Measurements from ENCODE around the gene BTD.

BTD gene

DNA sequence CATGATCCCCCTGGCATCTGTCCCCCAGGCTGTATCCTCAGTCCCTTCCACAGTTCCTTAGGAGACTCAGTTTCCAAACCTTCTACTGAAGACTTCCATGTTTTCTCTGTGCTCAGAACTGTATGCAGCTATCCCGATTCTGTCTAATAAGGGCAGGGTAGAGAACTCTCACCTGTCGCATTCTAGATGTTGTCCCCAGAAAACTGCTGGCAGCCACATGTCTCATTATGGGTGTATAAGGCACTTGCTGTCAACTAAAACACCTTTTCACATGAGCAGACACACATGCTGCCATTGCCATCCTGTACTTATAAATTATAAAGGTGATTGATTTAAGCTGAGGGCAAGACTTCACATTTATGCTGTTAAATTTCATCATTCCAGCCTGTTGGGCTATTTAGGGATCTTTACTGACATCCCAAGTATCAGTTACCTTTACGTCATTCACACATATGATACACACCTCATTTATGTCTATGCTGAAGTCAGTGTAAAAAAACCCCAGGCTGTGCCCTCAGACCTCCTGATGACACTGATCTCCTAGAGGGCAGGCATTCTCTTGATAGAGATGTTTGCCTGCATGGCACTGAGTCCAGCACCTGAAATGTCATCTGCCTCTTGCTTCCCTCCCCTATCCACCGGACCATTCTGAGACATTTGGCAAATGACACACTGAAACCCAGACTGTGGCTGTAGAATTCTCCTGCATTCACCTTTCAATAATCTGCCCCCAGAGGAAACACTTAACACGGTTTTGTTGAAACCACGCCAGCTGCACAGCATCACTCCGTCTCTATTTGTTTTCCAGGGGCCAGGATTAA, 35.8 kb downstream of the BTD start:
- peak; percentile 47 for DNase-seq

- no peak for DNase-seq
Measured at GRCh38 chr3:15638193-15638890, 36.8 kb downstream of the BTD start.

DNA sequence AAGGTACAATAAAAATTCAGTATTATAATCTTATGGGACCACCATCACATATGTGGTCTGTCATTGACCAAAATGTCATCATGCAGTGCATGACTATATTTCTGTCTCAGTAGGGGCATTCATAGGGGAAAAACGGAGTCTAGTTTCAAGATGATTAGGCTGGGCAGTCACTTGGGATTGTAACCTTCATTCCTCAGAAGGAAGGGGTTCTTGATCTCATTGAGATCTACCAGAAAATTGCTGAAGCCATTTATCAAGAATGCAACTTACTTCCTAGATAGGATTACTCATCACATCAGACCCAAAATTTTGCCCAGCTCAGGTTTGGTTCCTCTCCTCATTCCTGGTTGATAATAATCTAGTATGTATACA, 37.3 kb downstream of the BTD start:
- no peak for DNase-seq

DNA sequence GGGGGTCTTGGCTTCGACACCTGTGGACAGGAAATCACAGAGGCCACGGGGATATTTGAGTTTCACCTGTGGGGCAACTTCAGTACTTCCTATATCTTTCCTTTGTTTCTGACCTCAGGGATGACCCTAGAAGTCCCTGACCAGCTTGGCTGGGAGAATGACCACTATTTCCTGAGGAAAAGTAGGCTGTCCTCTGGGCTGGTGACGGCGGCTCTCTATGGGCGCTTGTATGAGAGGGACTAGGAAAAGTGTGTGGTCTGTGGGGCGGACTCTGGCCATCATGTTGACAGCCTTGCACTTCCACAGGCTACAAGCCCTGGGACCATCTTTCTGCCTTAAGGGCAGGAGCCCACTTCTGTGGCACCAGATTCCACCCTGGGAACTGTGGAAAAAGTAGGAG, 43.7 kb downstream of the BTD start:
- DNase-seq, result no peak

GRCh38 chr3:15645740-15646501, 44.4 kb downstream of the BTD start:
- DNase-seq, result no peak

- DNase-seq, result peak; percentile 81
Measured at GRCh38 chr3:15646851-15647511, 45.4 kb downstream of the BTD start.

GRCh38 chr3:15647611-15648167, 46.1 kb downstream of the BTD start:
- DNase-seq, result peak; percentile 91

DNA sequence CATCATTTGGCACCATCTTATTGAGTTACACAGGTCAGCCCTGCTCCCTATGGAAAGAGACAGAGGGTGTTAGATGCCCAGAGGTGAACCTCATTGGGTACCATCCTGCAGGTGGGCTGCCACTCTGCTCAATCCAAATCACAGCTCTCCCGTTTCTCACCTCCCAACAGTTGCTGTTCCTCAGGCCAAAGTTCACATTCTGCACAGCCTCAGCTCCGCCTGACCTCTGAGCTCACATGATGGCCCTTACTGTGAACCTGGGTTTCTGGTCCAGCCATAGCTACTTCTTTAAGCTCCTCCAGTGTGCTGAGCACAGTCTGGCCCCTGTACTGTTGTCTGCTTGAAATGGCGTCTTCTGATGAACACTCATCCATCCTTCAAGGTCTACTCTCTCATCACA, 47.8 kb downstream of the BTD start:
- no peak for DNase-seq

DNA sequence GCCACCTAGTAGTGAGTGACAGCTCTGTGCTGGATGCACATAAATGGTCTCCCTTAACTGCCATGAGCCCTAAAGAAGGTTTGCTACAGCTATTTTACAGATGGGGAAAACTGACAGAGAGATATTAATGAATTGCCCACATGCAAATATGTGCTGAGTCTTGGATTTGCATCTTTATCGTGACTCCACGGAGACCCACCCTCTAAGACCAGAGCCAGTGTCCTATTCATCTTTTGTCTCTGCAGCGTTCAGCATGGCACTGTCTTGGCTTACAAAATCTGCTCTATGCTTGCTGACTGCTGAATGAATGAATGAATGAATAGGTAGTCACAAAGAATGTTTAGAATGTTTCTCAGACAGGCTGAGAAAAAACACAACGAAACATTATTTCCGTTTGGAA, 48.3 kb downstream of the BTD start:
- DNase-seq, result no peak

DNA sequence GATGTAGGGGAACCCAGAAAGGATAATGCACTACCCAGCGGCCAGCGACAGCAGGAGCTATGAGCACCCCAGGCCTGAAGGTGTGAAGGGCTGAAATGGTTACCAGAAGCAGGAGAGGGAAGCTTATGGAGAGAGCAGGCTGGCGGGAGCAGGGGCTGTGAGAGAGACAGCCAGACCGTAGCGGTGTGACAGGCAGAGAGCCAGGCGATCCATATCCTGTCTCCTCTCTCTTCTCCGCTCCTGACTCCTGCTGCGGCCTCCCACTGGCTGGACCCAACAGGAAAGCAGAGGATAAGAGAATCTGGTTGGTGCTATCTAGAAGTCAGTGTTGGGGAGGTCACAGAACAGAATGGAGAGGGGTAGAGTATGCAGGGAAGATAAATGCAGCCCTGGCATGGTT, 49.9 kb downstream of the BTD start:
- no peak for DNase-seq

DNA sequence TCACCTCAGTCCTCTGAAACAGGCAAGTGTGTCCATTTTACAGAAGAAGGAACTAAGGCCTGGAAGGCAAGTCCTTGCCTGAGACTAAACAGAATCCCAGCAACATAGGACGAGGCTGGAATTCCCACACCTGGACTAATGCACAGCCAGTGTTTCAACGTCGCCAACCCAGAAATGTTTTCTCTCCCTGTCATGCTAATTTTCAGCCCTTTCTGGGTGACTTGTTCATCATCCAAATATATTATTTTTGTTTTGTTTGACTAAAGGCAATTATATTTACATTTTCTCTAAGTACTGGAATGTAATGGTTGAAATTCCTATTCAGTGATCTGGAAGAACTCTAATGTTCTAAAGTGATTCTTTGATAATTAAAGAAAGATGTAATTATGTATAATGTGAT, 51.8 kb downstream of the BTD start:
- no peak for DNase-seq

GRCh38 chr3:15654127-15654526, 52.6 kb downstream of the BTD start:
- no peak for DNase-seq

DNA sequence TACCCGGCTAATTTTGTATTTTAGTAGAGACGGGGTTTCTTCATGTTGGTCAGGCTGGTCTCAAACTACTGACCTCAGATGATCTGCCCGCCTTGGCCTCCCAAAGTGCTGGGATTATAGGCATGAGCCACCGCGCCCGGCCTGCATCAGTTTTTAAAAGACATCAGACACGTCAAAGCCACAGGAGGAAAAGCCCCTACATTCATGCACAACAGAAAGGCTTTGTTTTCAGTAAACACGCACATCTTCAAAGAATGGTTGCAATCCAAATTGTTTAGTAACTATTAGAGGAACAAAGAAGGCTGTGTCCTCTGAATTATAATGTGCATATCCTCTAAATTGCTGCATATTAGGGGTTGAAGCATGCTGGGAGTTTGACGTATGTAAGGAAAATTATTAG, 53.3 kb downstream of the BTD start:
- no peak for DNase-seq

DNA sequence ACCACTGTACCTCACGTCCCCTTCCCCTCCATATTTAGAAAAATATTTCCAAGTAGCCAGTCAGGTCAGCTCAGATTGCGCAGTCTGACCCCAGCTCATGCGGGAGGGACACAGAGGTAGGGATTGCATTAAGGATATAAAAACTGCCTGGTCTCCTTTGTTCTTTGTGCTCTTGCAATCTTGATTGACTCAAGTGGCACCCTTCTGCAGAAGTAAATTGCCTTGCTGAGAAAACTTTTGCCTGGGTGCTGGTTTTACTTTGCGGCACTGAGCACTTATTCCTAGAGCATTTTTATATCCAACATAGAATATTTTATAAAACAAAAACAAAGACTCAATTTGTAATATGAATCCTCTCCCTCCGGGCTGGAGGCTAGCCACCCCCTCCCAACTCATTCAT, 54.8 kb downstream of the BTD start:
- DNase-seq, result no peak

DNA sequence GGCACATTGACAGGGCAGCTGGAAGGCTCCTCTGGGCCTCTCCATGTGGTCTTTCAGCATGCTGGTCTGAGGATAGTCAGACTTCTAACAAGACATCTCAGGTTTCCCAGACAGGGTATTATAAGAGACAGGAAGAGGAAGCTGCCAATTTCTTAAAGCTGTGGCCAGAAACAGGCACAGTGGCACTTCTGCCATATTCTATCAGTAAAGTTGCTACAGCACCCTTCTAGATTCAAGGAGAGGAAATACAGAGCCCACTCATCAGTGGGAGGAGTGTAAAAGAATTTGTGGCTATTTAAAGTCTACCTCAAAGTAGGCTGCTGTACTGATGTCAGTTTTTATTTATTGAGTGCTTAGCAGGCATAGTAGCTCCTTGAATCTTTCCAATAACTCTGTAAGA, 55.5 kb downstream of the BTD start:
- no peak for DNase-seq

DNA sequence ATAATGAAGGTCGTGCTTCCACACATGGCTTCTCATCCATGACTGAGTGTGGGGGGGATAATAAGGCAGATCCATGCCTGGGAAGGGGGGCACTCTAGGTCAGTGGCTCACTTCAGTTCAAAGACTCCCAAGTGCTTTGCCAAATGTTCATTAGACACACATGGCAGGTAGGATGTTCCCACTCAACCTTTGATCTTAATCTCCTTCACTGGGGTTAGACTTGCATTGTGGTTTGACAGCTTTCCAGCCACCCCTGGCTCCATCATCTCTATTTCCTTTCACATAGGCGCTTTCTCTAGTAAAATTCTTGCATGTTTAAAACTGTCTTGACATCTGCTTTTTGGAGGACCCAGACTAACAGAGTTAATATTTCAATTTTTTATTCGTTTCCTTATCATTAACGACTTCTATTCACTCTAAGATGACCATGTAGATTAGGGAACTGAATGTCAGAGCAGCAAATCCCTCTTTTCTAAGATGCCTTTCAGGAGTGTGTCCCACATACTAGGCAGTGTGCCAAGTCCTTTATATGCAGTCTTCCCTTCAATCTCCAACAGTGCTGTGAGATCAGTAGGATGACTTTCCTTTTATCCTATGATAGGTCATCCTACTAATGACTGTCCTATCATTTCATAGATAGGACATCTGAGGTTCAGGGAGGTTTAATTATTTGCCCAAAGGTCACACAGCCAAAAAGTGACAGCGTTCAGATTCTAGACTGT, 57.9 kb downstream of the BTD start:
- DNase-seq, result no peak

GRCh38 chr3:15660055-15660935, 58.8 kb downstream of the BTD start:
- DNase-seq, result no peak

- DNase-seq, result no peak
Measured at GRCh38 chr3:15664144-15664543, 62.6 kb downstream of the BTD start.

- no peak for DNase-seq
Measured at GRCh38 chr3:15665510-15666150, 64.1 kb downstream of the BTD start.

- no peak for DNase-seq
Measured at GRCh38 chr3:15666277-15666676, 64.7 kb downstream of the BTD start.

GRCh38 chr3:15667484-15667883, 65.9 kb downstream of the BTD start:
- no peak for DNase-seq
